NCI-H69 (cell line): Measurements from ENCODE around the gene WDR53.
"Not testable (repeated sequence)": the region's sequence is repeated elsewhere in the genome, so short reads cannot be mapped to it uniquely, and the experiment has no call there.

ENCODE experiments used
- DNase-seq: peaks from one replicate; lab custom pipeline; 2025; lab: John Stamatoyannopoulos, UW

The WDR53 gene

GRCh38 chr3:196558476-196558875 lies 9.9 kb downstream of the WDR53 start:
- no peak for DNase-seq

GRCh38 chr3:196557236-196557635 lies 11.1 kb downstream of the WDR53 start:
- no peak for DNase-seq

- DNase-seq, result no peak
These were observed 13.1 kb downstream of the WDR53 start for GRCh38 chr3:196555295-196555694.

GRCh38 chr3:196554205-196554604 lies 14.1 kb downstream of the WDR53 start:
- no peak for DNase-seq

GRCh38 chr3:196553551-196553950 lies 14.8 kb downstream of the WDR53 start:
- DNase-seq, result no peak

- DNase-seq, result no peak
These were observed 16.1 kb downstream of the WDR53 start for GRCh38 chr3:196552253-196552652.

- DNase-seq, result not testable (repeated sequence)
These were observed 18.2 kb downstream of the WDR53 start for GRCh38 chr3:196550172-196550571.

GRCh38 chr3:196549312-196549711 lies 19.0 kb downstream of the WDR53 start:
- DNase-seq, result not testable (repeated sequence)

GRCh38 chr3:196547067-196547466 lies 21.3 kb downstream of the WDR53 start:
- DNase-seq, result no peak

GRCh38 chr3:196546537-196546936 lies 21.8 kb downstream of the WDR53 start:
- no peak for DNase-seq

- DNase-seq, result no peak
These were observed 23.8 kb downstream of the WDR53 start for GRCh38 chr3:196544491-196544992.

GRCh38 chr3:196541684-196542445 lies 26.5 kb downstream of the WDR53 start:
- no peak for DNase-seq

GRCh38 chr3:196537319-196537984 lies 30.9 kb downstream of the WDR53 start:
- peak; percentile 42 for DNase-seq

- DNase-seq, result no peak
These were observed 35.1 kb downstream of the WDR53 start for GRCh38 chr3:196533260-196533681.

GRCh38 chr3:196531418-196531817 lies 36.9 kb downstream of the WDR53 start:
- DNase-seq, result no peak

- peak; percentile 92 for DNase-seq
These were observed 39.6 kb downstream of the WDR53 start for GRCh38 chr3:196528639-196529233.

- DNase-seq, result peak; percentile 16
These were observed 43.2 kb downstream of the WDR53 start for GRCh38 chr3:196525141-196525540.

- DNase-seq, result no peak
These were observed 43.8 kb downstream of the WDR53 start for GRCh38 chr3:196524527-196524926.

- DNase-seq, result no peak
These were observed 44.5 kb downstream of the WDR53 start for GRCh38 chr3:196523841-196524240.

- DNase-seq, result not testable (repeated sequence)
These were observed 47.1 kb downstream of the WDR53 start for GRCh38 chr3:196521291-196521690.

- no peak for DNase-seq
These were observed 48.7 kb downstream of the WDR53 start for GRCh38 chr3:196519718-196520082.

GRCh38 chr3:196518966-196519717 lies 49.2 kb downstream of the WDR53 start:
- DNase-seq, result peak; percentile 81
